HG03175 (cell line): ENCODE measurements around the gene ARHGEF39.
A peak's percentile ranks its signal among the peaks of the same experiment; 100 is the strongest.

ENCODE experiments used
- ATAC-seq: cut with Tn5 transposase; IDR thresholded peaks from one replicate; pipeline ENCODE4 v1.9.1; 2021; ENCODE audit warnings: mild to moderate bottlenecking, moderate library complexity; ENCODE audit not compliant: unreplicated experiment

Gene ARHGEF39

GRCh38 chr9:35664531-35665470 is at the start of gene ARHGEF39:
Gene ARHGEF39, minus strand, starts transcription at chr9:35665195. Its CDS starts 26 bp downstream, at chr9:35665169.
- peak; percentile 70 for ATAC-seq

GRCh38 chr9:35714123-35714522 is 49.1 kb upstream of the ARHGEF39 start:
- no peak for ATAC-seq

GRCh38 chr9:35713578-35713977 is 48.6 kb upstream of the ARHGEF39 start:
- ATAC-seq = no peak

- ATAC-seq = no peak
Measured at GRCh38 chr9:35712762-35713400, 47.9 kb upstream of the ARHGEF39 start.

GRCh38 chr9:35711501-35712428 is 46.8 kb upstream of the ARHGEF39 start:
- no peak for ATAC-seq

- no peak for ATAC-seq
Measured at GRCh38 chr9:35710818-35711500, 46.0 kb upstream of the ARHGEF39 start.

GRCh38 chr9:35708146-35708545 is 43.2 kb upstream of the ARHGEF39 start:
- ATAC-seq = no peak

- no peak for ATAC-seq
Measured at GRCh38 chr9:35706951-35707350, 42.0 kb upstream of the ARHGEF39 start.

GRCh38 chr9:35705836-35706430 is 40.9 kb upstream of the ARHGEF39 start:
- ATAC-seq = no peak

- no peak for ATAC-seq
Measured at GRCh38 chr9:35705372-35705771, 40.4 kb upstream of the ARHGEF39 start.

- ATAC-seq = no peak
Measured at GRCh38 chr9:35703906-35704672, 39.1 kb upstream of the ARHGEF39 start.

- ATAC-seq = no peak
Measured at GRCh38 chr9:35702696-35703095, 37.7 kb upstream of the ARHGEF39 start.

- ATAC-seq = no peak
Measured at GRCh38 chr9:35700942-35701341, 35.9 kb upstream of the ARHGEF39 start.

GRCh38 chr9:35700031-35700430 is 35.0 kb upstream of the ARHGEF39 start:
- no peak for ATAC-seq

GRCh38 chr9:35698231-35698630 is 33.2 kb upstream of the ARHGEF39 start:
- ATAC-seq = no peak

GRCh38 chr9:35697486-35697885 is 32.5 kb upstream of the ARHGEF39 start:
- no peak for ATAC-seq

GRCh38 chr9:35696520-35697215 is 31.7 kb upstream of the ARHGEF39 start:
- no peak for ATAC-seq

- ATAC-seq = no peak
Measured at GRCh38 chr9:35695943-35696401, 31.0 kb upstream of the ARHGEF39 start.
